Subcutaneous adipose tissue (tissue), 4 donors: ENCODE measurements around the gene BRD3OS. TPM values are rescaled to one million over a fixed set of nuclear protein-coding genes. Genes with fewer than 3 reads are reported as not detected.

Source experiments
- CTCF ChIP-seq: fragments of 450-650 bp; IDR thresholded peaks from one replicate; pipeline ENCODE4 v1.5.1; 2016; ENCODE audit warnings: low read depth, mild to moderate bottlenecking, control low read depth, antibody characterized with exemption, moderate library complexity
- total RNA-seq, 4 donors: library from RNA; depleted of rRNA; stranded (reverse); fragments of >200 nt; gene quantifications; one replicate each; pipeline ENCODE4 v1.1.0, GENCODE V29; 2016

The BRD3OS gene
- total RNA-seq, 4 donors from 2014 or later: 6.8 to 25.8 (median 11.4) TPM

- no peak for TF ChIP-seq CTCF
These were observed 30.0 kb upstream of the BRD3OS start for GRCh38 chr9:133995012-133995896.

DNA sequence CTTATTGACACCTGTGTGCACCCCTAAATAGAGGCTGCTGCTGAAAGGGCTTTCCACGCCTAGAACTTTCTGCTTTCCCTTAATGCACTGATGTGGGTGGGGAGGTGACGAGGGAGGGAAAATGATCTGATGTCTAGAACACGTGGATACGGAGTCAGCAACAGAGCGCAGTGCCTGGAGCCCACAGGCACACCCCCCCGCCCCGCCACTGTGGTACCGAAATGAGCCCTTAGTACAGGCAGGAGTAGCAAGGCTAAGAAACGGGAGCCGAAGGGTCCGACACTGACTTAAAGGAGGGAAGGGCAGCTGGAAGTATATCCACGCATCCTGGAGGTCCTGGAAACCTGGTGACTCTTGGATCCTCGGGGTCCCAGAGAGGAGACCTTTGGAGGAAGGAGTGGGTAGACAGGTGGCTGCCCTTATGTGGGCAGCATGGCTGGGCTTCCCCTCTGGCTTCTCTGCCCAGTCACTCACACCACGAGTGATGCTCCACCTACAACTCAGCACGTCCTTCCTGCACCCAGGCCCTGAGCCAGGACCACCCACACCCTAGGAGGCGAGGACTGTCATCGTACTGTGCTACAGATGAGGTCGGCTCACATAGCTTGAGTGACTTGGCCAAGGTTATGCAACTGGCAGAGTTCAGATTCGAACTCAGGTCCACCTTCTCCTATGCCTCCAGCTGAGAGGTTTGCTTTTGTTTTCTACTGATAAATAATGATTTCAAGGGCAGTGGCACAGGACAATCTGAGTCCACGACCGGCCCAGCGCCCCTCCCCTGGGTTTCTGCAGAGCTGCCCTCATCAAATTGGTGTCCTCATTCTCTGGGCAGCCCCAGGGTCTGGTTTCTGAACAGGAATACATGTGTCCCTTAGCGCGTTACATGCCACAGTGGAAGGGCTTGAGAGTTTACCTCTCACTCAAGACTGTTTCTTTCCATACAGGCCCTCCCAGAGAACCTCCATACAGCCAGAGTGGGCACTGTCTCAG is 28.5 kb upstream of the BRD3OS start:
- no peak for TF ChIP-seq CTCF

DNA sequence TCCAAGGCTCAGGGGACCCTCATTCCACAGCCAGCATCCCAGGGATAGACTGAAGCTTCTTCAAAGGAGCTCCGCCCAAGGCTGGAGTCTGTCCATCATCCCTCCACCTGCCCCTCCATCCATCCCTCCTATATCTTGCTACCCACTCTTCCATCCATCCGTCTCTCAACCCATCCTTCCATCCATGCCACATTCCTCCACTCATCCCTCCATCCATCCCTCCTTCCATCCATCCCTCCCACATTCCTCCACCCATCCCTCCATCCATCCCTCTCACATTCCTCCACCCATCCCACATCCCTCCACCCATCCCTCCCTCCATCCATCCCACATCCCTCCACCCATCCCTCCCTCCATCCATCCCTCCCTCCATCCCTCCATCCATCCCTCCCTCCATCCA is 27.7 kb upstream of the BRD3OS start:
- no peak for TF ChIP-seq CTCF

- TF ChIP-seq CTCF: no peak
These were observed 26.2 kb upstream of the BRD3OS start for GRCh38 chr9:133998915-133999595.

- no peak for TF ChIP-seq CTCF
These were observed 25.4 kb upstream of the BRD3OS start for GRCh38 chr9:133999851-134000265.

DNA sequence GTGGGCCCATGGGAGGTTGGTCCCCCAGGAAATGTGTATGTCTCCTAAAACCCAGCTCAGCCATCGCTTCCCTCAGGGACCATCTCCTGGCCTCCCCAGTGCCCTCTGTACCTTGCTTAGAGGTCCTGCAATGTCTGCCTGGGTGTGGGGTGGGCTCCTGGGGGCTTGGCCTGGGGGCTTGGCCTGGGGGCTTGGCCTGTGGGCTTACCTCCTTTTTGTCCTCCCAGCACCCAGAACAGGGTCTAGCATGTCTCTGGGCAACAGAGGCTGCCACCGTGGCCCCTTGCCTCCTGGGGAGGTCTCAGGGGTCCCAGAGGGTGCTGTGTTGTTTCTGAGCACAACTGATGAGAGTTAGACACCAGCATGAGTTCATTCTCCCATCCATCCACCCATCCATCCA is 22.5 kb upstream of the BRD3OS start:
- TF ChIP-seq CTCF: no peak

GRCh38 chr9:134003237-134003636 is 22.0 kb upstream of the BRD3OS start:
- no peak for TF ChIP-seq CTCF
